Medulla oblongata (tissue), 1 donor: Measurements from ENCODE around the gene CHCHD2.
"Not testable (repeated sequence)": the region's sequence is repeated elsewhere in the genome, so short reads cannot be mapped to it uniquely, and the experiment has no call there.

ENCODE experiments used
- DNase-seq: peaks from one replicate; pipeline ENCODE4 v3.0.0-alpha.2; 2015; ENCODE audit errors: extremely low spot score

Gene CHCHD2

GRCh38 chr7:56083150-56083785 lies 23.0 kb downstream of the CHCHD2 start:
- DNase-seq: peak; percentile 75

DNA sequence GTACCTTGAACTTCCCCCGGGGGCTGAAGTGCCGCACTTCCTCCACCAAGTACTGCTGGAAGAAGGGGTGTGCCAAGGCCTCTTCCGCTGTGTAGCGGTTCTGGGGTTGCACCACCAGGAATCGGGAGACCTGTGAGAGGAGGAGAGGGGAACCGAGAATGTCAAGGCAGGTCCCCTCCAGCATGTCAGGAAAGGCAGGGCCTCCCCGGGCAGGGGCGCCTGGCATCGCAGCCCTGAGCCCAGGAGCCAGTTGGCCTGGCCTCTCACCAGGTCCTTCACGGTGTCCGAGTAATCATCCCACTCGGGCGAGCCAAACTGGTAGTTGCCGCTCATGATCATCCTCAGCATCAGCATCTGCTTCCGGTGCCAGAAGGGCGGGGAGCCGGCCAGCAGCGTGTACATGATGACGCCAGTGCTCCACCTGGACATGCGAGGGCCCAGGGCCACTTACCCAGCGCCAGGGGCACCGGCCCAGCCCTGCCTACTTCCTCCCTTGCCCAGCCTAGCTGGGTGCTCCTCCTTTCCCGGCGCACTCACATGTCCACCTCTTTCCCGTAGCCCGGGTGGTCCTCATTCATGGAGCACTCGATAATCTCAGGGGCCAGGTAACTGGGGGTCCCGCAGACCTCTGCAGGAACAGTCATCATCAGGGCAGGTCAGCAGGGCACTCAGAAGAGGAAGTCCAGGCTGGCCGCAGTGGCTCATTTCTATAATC lies 24.5 kb downstream of the CHCHD2 start:
- no peak for DNase-seq

- DNase-seq: not testable (repeated sequence)
These were observed 25.4 kb downstream of the CHCHD2 start for GRCh38 chr7:56080726-56081435.

- DNase-seq: peak; percentile 92
These were observed 26.7 kb downstream of the CHCHD2 start for GRCh38 chr7:56079450-56080185.

DNA sequence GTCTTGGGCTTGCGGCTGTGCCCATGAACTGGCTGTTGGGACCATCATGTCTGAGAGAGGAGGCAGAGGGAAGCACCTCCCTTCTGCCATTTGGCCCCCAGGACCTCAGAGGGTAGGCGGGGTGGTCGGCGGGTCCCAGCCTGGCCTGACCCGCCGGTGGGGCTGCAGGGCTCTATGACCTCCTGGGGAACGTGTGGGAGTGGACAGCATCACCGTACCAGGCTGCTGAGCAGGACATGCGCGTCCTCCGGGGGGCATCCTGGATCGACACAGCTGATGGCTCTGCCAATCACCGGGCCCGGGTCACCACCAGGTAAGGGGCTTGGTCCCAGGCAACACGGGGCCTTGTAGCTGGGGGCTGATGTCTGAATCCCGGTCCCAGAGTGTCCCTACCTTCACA lies 28.1 kb downstream of the CHCHD2 start:
- no peak for DNase-seq

DNA sequence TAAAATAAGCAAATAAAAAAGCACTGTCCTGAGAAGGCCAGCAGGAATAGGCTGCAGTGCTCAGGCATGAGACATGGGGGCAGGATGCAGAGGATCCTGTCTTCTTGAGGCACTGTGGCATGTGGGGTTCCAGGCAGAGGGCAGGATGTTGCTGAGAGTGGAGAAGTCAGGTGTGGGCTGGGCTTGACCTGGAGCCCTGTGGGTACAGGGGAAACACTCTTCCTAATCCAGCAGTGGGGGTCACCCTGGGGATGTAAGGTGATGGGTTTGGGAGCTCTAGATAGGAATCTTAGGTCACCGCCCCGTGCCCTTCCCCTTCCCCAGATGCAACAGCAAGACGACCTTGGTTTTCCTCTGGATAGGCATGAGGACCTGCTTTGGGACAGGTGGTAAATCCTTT lies 28.6 kb downstream of the CHCHD2 start:
- DNase-seq: no peak

- DNase-seq: peak; percentile 87
These were observed 31.9 kb downstream of the CHCHD2 start for GRCh38 chr7:56074371-56074791.

GRCh38 chr7:56066376-56066775 lies 39.9 kb downstream of the CHCHD2 start:
- DNase-seq: not testable (repeated sequence)

DNA sequence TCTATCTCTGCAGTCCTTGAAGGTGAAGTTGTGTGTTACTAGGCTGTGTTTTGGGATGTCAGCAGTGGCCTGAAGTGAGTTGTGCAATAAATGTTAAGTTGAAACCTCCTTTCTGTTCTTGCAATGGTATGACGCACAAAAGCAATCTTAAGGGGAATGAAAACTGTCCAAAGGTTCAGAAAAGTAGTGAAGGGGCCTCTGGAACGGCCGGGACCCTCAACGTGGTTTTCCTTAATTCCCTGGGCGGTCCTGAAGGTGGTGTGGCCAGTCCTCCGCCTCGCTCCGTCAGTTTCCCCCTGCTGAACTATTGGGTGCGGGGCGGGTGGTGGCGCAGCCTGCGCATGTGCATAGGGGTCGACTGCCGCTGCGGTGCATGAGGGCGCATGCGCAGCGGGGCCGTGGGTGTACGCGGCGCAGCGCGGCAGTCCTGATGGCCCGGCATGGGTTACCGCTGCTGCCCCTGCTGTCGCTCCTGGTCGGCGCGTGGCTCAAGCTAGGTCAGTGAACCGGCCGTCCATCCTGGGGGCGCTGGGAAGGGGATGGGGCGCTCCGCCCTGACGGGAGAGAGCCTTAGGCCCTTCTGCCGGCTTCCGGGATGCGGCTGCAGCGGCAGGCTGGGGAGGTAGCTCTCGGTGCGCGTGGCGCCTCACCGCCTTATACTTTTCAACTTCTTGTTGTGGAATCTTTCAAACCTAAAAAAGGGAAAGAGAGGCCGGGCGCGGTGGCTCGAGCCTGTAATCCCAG lies 42.2 kb downstream of the CHCHD2 start, which contains the start of gene SUMF2:
TSS of gene SUMF2 (plus strand) at position 405 of the 744 bp plus-strand sequence. CDS start at position 431, 26 bp downstream.
- peak; percentile 94 for DNase-seq

- no peak for DNase-seq
These were observed 42.8 kb downstream of the CHCHD2 start for GRCh38 chr7:56063500-56063881.

- no peak for DNase-seq
These were observed 43.9 kb downstream of the CHCHD2 start for GRCh38 chr7:56062382-56062781.

GRCh38 chr7:56053993-56054392 lies 52.3 kb downstream of the CHCHD2 start:
- no peak for DNase-seq

DNA sequence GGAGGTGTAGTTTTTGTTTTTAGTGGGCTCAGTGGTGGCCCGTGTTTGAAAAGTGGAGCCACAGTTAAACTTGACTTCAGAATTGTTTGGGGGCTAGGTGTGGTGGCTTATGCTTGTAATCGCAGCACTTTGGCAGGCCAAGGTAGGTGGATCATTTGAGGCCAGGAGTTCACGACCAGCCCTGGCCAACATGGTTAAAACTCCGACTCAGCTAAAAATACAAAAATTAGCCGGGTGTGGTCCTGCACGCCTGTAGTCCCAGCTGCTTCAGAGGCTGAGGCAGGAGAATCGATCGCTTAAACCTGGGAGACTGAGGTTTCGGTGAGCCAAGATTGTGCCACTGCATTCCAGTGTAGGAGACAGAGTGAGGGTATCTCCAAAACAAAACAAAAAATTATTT lies 52.9 kb downstream of the CHCHD2 start:
- no peak for DNase-seq
